ENCODE data around the gene SLIT3.
"Not testable (repeated sequence)": the region's sequence is repeated elsewhere in the genome, so short reads cannot be mapped to it uniquely, and the experiment has no call there.

The SLIT3 gene

GRCh38 chr5:168743617-168744016, 557.3 kb downstream of the SLIT3 start:
- TF ChIP-seq EZH2phosphoT487 (IDR thresholded peaks at IDR 0.05; ENCODE audit: borderline replicate concordance, low read length) (no peak), CTCF (IDR thresholded peaks at IDR 0.05; ENCODE audit: low read depth, low read length, poor library complexity, severe bottlenecking) (no peak)
- no peaks in the 10 kb centered on the region for H3K4me1 ChIP-seq (ENCODE audit: control insufficient read depth, low read length)
- no peaks in the 10 kb centered on the region for H3F3A ChIP-seq (ENCODE audit: control insufficient read depth, insufficient read depth)
- H4K20me1 ChIP-seq (ENCODE audit: control insufficient read depth, insufficient read depth, low read depth, low read length), result no peaks in the 10 kb centered on the region
- H3K4me3 ChIP-seq (ENCODE audit: low read length), result no peak overlapping the region
- no peaks in the 10 kb centered on the region for H3K9me2 ChIP-seq (replicated peaks; ENCODE audit: control insufficient read depth, low read length)
- no peak overlapping the region for H3K4me2 ChIP-seq (ENCODE audit: low read length)
- no peaks in the 10 kb centered on the region for H3K27me3 ChIP-seq (ENCODE audit: control insufficient read depth, low read length)
- H3K79me2 ChIP-seq (ENCODE audit: control insufficient read depth, low read length), result no peaks in the 10 kb centered on the region
- no peaks in the 10 kb centered on the region for H3K36me3 ChIP-seq (ENCODE audit: control insufficient read depth, low read length)
- H3K9me3 ChIP-seq (ENCODE audit: control insufficient read depth, insufficient read depth, low read length), result no peaks in the 10 kb centered on the region
- no peak overlapping the region for H3K27ac ChIP-seq (ENCODE audit: low read depth, low read length)

- H3K4me1 ChIP-seq (ENCODE audit: control insufficient read depth, low read length); H3K4me2 ChIP-seq (ENCODE audit: low read length); H3K27ac ChIP-seq (ENCODE audit: low read depth, low read length); H3K36me3 ChIP-seq (ENCODE audit: control insufficient read depth, low read length); H3F3A ChIP-seq (ENCODE audit: control insufficient read depth, insufficient read depth); H3K9me3 ChIP-seq (ENCODE audit: control insufficient read depth, insufficient read depth, low read length); H3K9me2 ChIP-seq (replicated peaks; ENCODE audit: control insufficient read depth, low read length); H3K4me3 ChIP-seq (ENCODE audit: low read length); H3K79me2 ChIP-seq (ENCODE audit: control insufficient read depth, low read length); H4K20me1 ChIP-seq (ENCODE audit: control insufficient read depth, insufficient read depth, low read depth, low read length); H3K27me3 ChIP-seq (ENCODE audit: control insufficient read depth, low read length): not testable (repeated sequence)
These were observed 558.6 kb downstream of the SLIT3 start for GRCh38 chr5:168742311-168742710.

GRCh38 chr5:168740811-168741213, 560.1 kb downstream of the SLIT3 start:
- Histone ChIP-seq H3K27ac (ENCODE audit: low read depth, low read length) (no peak overlapping the region), H3K9me2 (replicated peaks; ENCODE audit: control insufficient read depth, low read length) (no peaks in the 10 kb centered on the region), H3K9me3 (ENCODE audit: control insufficient read depth, insufficient read depth, low read length) (no peaks in the 10 kb centered on the region), H3K4me2 (ENCODE audit: low read length) (no peak overlapping the region), H3F3A (ENCODE audit: control insufficient read depth, insufficient read depth) (no peaks in the 10 kb centered on the region), H3K36me3 (ENCODE audit: control insufficient read depth, low read length) (no peaks in the 10 kb centered on the region), H4K20me1 (ENCODE audit: control insufficient read depth, insufficient read depth, low read depth, low read length) (no peaks in the 10 kb centered on the region), H3K79me2 (ENCODE audit: control insufficient read depth, low read length) (no peaks in the 10 kb centered on the region), H3K4me3 (ENCODE audit: low read length) (no peak overlapping the region), H3K4me1 (ENCODE audit: control insufficient read depth, low read length) (no peaks in the 10 kb centered on the region), H3K27me3 (ENCODE audit: control insufficient read depth, low read length) (no peaks in the 10 kb centered on the region)
- TF ChIP-seq EZH2phosphoT487 (IDR thresholded peaks at IDR 0.05; ENCODE audit: borderline replicate concordance, low read length) (no peak), CTCF (IDR thresholded peaks at IDR 0.05; ENCODE audit: low read depth, low read length, poor library complexity, severe bottlenecking) (no peak)

- no peaks in the 10 kb centered on the region for H3K9me2 ChIP-seq (replicated peaks; ENCODE audit: control insufficient read depth, low read length)
- H3F3A ChIP-seq (ENCODE audit: control insufficient read depth, insufficient read depth), result no peaks in the 10 kb centered on the region
- H4K20me1 ChIP-seq (ENCODE audit: control insufficient read depth, insufficient read depth, low read depth, low read length), result no peaks in the 10 kb centered on the region
- no peaks in the 10 kb centered on the region for H3K4me1 ChIP-seq (ENCODE audit: control insufficient read depth, low read length)
- TF ChIP-seq CTCF (IDR thresholded peaks at IDR 0.05; ENCODE audit: low read depth, low read length, poor library complexity, severe bottlenecking) (no peak), EZH2phosphoT487 (IDR thresholded peaks at IDR 0.05; ENCODE audit: borderline replicate concordance, low read length) (no peak)
- no peaks in the 10 kb centered on the region for H3K36me3 ChIP-seq (ENCODE audit: control insufficient read depth, low read length)
- no peak overlapping the region for H3K4me2 ChIP-seq (ENCODE audit: low read length)
- H3K79me2 ChIP-seq (ENCODE audit: control insufficient read depth, low read length), result no peaks in the 10 kb centered on the region
- no peak overlapping the region for H3K27ac ChIP-seq (ENCODE audit: low read depth, low read length)
- no peaks in the 10 kb centered on the region for H3K27me3 ChIP-seq (ENCODE audit: control insufficient read depth, low read length)
- H3K9me3 ChIP-seq (ENCODE audit: control insufficient read depth, insufficient read depth, low read length), result no peaks in the 10 kb centered on the region
- H3K4me3 ChIP-seq (ENCODE audit: low read length), result no peak overlapping the region
These were observed 560.7 kb downstream of the SLIT3 start for GRCh38 chr5:168740092-168740800.

Data from DOHH2 (cell line).